ENCODE data around the gene ZNF74. TPM values are rescaled to one million over a fixed set of nuclear protein-coding genes. Genes with fewer than 3 reads are reported as not detected.

ZNF74 gene
- total and polyA plus RNA-seq, 2 donors (not counting 1 experiment from before 2014, with no cell fraction given) = 11.6 TPM

GRCh38 chr22:20400606-20401375 is 6.8 kb downstream of the ZNF74 start:
- ChIA-PET CTCF (interaction anchor here (1.6 kb wide), 1 partner anchor 17 kb away, joined by 3 read pairs; no protein-coding TSS in a partner anchor), POLR2A (no interaction called here)
- Histone ChIP-seq H3K36me3 (replicated peaks in 1 of 2; ENCODE audit: control extremely low read depth in 1 of 2, control insufficient read depth in 1 of 2, extremely low read depth in 1 of 2, insufficient read depth in 2 of 2, low read length in 1 of 2) (peaks cover 0 to 13% of the 10 kb centered on the region in 2 experiments), H3K4me2 (replicated peaks; ENCODE audit: low read depth, low read length, poor library complexity, severe bottlenecking) (no peak overlapping the region), H3K27me3 (replicated peaks in 1 of 4; ENCODE audit: control extremely low read depth in 1 of 4, control insufficient read depth in 3 of 4, insufficient read depth in 4 of 4, low read length in 3 of 4) (no peaks in the 10 kb centered on the region), H3K4me1 (ENCODE audit: control insufficient read depth in 2 of 2, insufficient read depth in 2 of 2, low read length in 2 of 2) (peaks cover 0 to 6% of the 10 kb centered on the region in 2 donors), H3K27ac (ENCODE audit: low read length in 2 of 2) (no peak overlapping the region), H3K9me3 (ENCODE audit: control extremely low read depth in 1 of 3, control insufficient read depth in 2 of 3, insufficient read depth in 1 of 3, low read length in 2 of 3) (no peaks in the 10 kb centered on the region), H2AFZ (ENCODE audit: insufficient read depth, low read depth, low read length, poor library complexity, severe bottlenecking) (no peak overlapping the region), H3K79me2 (ENCODE audit: control insufficient read depth, insufficient read depth, low read length) (peaks cover 18% of the 10 kb centered on the region), H3K9ac (ENCODE audit: low read length) (no peak overlapping the region), H3K4me3 (ENCODE audit: control extremely low read depth in 1 of 5, extremely low read depth in 1 of 5, insufficient read depth in 1 of 5, low read depth in 2 of 5, low read length in 4 of 5) (no peak overlapping the region), H4K20me1 (ENCODE audit: control insufficient read depth, insufficient read depth, low read length, poor library complexity, severe bottlenecking) (no peaks in the 10 kb centered on the region)
- no peak for TF ChIP-seq CTCF (IDR thresholded peaks at IDR 0.05)
- no peak for TF ChIP-seq EZH2 (IDR thresholded peaks at IDR 0.05; ENCODE audit: borderline replicate concordance, insufficient read depth, low read depth, low read length, poor library complexity, severe bottlenecking)
- WGBS (ENCODE audit: insufficient coverage) = 87% methylated on average over 11 of the region's 15 CpGs
- no peak for DNase-seq
- Mint-ChIP-seq H3K27me3 (no peaks in the 10 kb centered on the region), H3K4me1 (peaks cover 12% of the 10 kb centered on the region), H3K4me3 (no peak overlapping the region), H3K27ac (no peak overlapping the region), H3K9me3 (ENCODE audit: insufficient read depth) (no peaks in the 10 kb centered on the region)
- ATAC-seq (ENCODE audit: low read depth) = no peak
- intact Hi-C loops (cut with micrococcal nuclease) = no loop called here

- no peak overlapping the region for H3K27ac ChIP-seq (ENCODE audit: low read length in 2 of 2)
- no peak overlapping the region for H3K9ac ChIP-seq (ENCODE audit: low read length)
- TF ChIP-seq EZH2 (IDR thresholded peaks at IDR 0.05; ENCODE audit: borderline replicate concordance, insufficient read depth, low read depth, low read length, poor library complexity, severe bottlenecking) = no peak
- TF ChIP-seq CTCF (IDR thresholded peaks at IDR 0.05) = no peak
Observed at GRCh38 chr22:20401376-20402014, 7.5 kb downstream of the ZNF74 start.

More at GRCh38 chr22:20401376-20402014, 7.5 kb downstream of the ZNF74 start:
- no peaks in the 10 kb centered on the region for H4K20me1 ChIP-seq (ENCODE audit: control insufficient read depth, insufficient read depth, low read length, poor library complexity, severe bottlenecking)
- no peak overlapping the region for H2AFZ ChIP-seq (ENCODE audit: insufficient read depth, low read depth, low read length, poor library complexity, severe bottlenecking)
- peaks cover 0 to 20% of the 10 kb centered on the region in 2 experiments for H3K36me3 ChIP-seq (replicated peaks in 1 of 2; ENCODE audit: control extremely low read depth in 1 of 2, control insufficient read depth in 1 of 2, extremely low read depth in 1 of 2, insufficient read depth in 2 of 2, low read length in 1 of 2)
- no peaks in the 10 kb centered on the region for H3K27me3 Mint-ChIP-seq
- H3K4me3 ChIP-seq (ENCODE audit: control extremely low read depth in 1 of 5, extremely low read depth in 1 of 5, insufficient read depth in 1 of 5, low read depth in 2 of 5, low read length in 4 of 5) = no peak overlapping the region
- 99% methylated on average over 12 of the region's 13 CpGs for WGBS (ENCODE audit: insufficient coverage)
- intact Hi-C loops (cut with micrococcal nuclease) = no loop called here
- H3K4me1 ChIP-seq (ENCODE audit: control insufficient read depth in 2 of 2, insufficient read depth in 2 of 2, low read length in 2 of 2) = peaks cover 0 to 6% of the 10 kb centered on the region in 2 donors
- DNase-seq (no peak), ATAC-seq (ENCODE audit: low read depth) (no peak)
- CTCF ChIA-PET = interaction anchor here (1.6 kb wide), 1 partner anchor 18 kb away, joined by 3 read pairs; no protein-coding TSS in a partner anchor
- POLR2A ChIA-PET = no interaction called here
- H3K4me1 Mint-ChIP-seq = peaks cover 5% of the 10 kb centered on the region
- H3K79me2 ChIP-seq (ENCODE audit: control insufficient read depth, insufficient read depth, low read length) = peaks cover 18% of the 10 kb centered on the region
- H3K27me3 ChIP-seq (replicated peaks in 1 of 4; ENCODE audit: control extremely low read depth in 1 of 4, control insufficient read depth in 3 of 4, insufficient read depth in 4 of 4, low read length in 3 of 4) = no peaks in the 10 kb centered on the region
- no peaks in the 10 kb centered on the region for H3K9me3 ChIP-seq (ENCODE audit: control extremely low read depth in 1 of 3, control insufficient read depth in 2 of 3, insufficient read depth in 1 of 3, low read length in 2 of 3)
- no peak overlapping the region for H3K27ac Mint-ChIP-seq
- H3K4me3 Mint-ChIP-seq = no peak overlapping the region
- H3K4me2 ChIP-seq (replicated peaks; ENCODE audit: low read depth, low read length, poor library complexity, severe bottlenecking) = no peak overlapping the region
- no peaks in the 10 kb centered on the region for H3K9me3 Mint-ChIP-seq (ENCODE audit: insufficient read depth)

Measured in B cell (primary cell).